SHP77 treated with DMSO at 0.1 percent for 48 hours (cell line): ENCODE data around the gene SYNE1.
"Not testable (repeated sequence)": the region's sequence is repeated elsewhere in the genome, so short reads cannot be mapped to it uniquely, and the experiment has no call there.

Experiments used
- DNase-seq: peaks from one replicate; lab custom pipeline; 2025; lab: John Stamatoyannopoulos, UW

The SYNE1 gene

DNA sequence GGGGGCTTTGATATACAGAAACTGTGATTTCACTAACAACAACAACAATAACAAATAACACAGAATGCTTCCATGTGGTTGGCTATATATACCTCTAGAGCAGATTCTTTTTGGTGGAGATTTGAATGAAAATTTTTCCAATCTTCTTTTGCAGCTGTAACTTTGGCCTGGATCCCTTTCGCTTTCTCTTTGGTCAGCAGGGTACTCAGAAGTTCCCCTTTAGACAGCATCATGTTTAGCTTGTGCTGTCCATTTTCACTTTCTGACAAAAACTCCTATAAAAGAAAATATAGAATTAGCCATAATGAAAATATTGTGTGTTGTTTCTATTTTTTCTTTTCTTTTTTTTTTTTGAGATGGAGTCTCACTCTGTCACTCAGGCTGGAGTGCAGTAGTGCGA is 264.2 kb downstream of the SYNE1 start:
- no peak for DNase-seq

DNA sequence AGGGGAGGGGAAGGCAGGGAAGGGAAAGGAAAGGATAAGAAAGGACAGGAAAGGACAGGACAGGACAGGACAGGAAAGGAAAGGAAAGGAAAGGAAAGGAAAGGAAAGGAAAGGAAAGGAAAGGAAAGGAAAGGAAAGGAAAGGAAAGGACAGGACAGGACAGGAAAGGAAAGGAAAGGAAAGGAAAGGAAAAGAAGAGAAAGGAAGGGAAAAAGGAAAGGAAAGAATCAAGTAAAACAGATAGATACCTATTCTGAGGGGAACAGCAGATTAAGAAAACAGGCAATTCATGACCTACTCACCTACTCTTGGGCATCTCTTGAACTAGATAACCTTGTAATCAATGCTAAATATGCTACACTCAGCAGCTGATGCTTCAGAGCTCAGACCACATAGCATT is 265.4 kb downstream of the SYNE1 start:
- no peak for DNase-seq

DNA sequence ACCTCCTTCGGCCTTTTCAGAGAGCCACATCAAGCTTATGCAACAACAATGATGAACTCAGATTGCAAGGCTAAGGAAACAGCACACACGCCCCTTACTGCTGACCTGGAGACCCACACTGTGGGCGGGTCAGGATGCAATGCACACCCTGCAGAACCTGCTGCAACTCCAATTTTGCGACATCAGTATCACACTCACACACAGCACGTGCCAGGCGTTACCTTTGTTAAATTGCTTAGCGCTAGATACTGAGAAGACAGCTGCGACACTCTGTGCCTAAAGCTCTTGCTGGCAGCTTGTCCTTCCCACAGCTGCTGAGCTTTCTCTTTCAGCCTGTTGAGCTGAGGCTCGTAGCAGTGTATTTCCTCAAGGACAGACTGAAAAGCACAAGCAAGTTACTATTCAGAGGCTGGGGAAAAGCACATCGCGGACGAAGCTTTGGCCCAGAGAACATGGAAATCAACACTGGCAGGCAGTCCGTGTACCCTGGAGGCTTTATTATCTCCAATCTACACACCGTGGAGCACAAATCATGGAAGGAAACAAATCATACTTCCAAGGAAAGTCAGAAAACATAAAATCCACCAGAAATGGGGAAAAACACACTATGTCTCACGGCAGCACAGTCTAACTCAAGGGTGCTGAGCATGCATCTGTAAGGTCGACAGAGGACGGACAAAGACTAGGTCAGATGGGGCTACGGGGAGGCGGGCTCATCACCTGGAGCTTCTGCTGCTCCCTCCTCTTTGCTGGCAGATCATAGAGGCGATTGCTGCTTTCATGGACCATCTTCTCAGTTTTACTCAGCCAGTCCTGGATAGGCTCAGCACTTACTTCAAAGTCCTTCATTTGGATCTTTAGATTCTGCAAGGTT is 268.2 kb downstream of the SYNE1 start:
- DNase-seq: no peak

DNA sequence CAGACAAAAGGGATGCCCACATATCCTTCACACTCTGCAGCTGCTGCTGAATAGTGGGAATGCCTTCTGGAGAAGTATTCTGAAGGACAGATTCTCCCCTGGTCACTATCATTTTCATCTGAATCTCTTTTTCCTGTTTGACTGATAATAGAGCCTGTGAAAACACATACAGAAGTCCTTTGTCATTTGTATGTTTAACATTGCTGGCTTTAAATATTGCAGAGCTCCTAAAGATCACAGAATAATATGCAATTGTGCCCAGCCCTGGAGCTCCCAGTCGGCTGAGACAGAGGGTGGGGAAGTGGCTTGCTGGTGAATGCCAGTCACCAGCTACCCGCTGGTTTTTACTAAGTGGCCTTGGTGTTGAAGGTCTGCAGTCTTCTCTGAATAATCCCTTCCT is 272.3 kb downstream of the SYNE1 start:
- DNase-seq: no peak

DNA sequence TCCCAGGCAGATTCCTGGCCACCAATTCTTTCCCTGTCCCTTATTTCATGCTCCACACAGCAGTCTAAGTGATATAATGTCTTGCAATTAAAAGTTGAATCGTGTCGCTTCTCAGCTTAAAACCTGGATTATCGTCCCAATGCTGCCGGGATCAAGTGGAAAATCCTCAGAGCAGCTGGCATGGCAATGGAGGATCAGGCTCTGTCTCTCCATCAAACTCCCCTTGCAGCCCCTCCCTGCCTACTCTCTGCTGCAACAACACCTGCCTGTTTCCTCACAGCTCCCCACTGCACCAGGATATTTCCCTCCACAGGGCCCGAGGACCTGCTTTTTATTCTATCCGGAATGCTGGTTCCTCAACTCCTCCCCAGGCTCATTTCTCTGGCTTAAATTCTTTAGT is 277.1 kb downstream of the SYNE1 start:
- no peak for DNase-seq

DNA sequence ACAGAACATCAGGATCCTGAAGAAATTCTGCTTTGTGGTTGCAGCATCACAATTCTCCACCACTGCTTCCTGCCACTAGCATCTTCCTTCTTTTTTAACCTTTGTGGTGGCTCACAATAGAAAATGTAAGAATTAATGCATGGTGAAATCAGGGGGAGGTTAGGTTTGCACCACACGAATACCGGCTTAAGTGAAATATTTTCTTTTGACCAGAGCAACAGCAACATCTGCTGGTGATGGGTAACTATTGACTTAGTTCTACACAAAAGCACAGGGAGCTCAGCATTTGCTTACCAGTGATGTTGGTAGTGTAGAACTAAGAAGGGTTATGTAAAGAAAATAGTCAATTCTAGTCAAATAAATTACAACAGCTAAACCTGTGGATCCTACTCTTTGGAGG is 280.5 kb downstream of the SYNE1 start:
- DNase-seq: peak; percentile 24

DNA sequence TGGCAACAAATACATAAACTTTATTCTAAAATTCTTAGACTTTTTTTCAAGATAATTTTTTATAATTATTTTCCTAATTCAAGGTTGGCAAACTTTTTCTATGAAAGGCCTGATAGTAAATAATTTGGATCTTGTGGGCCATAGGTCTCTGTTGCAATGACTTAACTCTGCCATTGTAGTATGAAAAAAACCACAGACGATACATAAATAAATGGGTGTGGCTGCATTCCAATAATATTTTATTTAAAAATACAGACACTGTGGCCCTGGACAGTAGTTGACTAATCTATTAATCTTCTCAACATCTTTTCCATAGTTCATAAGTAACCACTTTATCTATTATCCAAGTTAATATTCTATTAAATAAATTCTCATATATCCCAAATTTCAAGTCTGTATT is 281.1 kb downstream of the SYNE1 start:
- no peak for DNase-seq

DNA sequence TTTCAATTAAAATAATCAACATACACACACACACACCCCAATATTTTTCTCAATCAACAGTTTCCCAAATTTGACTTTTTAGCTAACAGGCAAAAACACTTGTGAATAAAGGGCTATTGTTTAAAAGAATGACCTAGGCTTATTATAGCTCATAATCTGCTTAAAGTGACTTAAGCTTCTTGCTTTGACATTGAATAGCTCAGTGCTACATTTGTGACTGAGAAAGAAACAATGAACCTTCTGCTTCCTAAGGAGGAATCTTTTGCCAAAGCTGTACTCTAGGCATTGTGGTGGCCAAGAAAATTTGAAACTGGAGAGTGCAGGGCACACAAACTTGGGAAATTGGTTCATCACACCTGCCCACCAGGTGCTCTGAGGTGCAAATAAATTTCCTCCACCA is 282.0 kb downstream of the SYNE1 start:
- no peak for DNase-seq

DNA sequence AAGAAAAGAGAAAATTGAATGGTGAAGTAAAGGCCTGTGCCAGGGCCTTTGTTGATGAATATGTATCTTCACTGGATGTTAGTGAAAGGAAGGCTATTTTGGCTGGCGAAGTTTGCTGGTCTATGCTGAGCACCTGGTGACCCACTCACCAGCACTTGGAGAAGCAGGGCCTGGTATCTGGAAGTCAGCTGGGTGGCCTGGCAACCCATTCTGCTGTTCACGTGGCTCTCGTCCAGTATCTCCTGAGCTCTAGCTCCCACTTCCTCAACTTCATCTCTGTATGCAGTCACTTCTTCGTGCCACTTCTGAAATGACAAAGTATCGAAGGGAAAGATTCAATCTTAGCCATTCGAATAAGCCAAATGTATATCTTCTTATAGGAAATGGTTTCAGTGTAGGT is 283.7 kb downstream of the SYNE1 start:
- no peak for DNase-seq

DNA sequence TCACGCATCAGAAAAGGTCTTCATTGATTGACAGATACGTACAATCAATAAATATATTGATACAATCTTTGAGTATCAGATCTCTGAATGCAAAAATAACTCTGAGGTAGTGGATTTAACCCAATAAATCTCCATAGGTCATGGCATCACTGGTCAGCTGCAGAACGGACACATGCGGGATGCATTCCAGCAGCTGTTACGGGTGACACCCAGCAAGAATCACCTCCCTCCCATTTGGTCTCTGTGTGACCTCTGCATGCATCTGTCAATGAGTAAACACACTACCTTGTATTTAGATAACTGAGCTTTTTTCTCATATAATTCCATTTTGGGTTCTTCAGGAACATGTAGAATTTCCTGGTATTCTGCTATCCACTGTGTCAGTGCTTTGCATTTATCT is 285.4 kb downstream of the SYNE1 start:
- no peak for DNase-seq

DNA sequence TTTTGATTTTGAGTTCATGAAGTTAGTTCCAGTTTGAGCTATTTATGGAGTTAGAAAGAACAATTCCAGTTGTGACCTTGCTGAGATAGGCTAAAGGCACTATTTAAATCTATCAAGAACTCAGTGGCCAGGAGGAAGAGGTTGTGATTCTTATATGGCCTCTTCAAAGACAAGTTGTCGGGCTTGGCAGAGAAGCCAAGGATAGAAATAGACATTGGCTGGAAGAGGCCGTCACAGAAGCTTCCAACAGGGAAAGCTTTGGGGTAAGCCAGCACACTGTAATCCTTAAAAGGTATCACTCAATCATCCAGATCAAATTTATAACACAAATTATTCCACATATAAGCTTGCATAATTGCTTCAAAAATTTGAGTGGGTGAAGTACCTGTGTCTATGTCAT is 286.1 kb downstream of the SYNE1 start:
- DNase-seq: no peak

DNA sequence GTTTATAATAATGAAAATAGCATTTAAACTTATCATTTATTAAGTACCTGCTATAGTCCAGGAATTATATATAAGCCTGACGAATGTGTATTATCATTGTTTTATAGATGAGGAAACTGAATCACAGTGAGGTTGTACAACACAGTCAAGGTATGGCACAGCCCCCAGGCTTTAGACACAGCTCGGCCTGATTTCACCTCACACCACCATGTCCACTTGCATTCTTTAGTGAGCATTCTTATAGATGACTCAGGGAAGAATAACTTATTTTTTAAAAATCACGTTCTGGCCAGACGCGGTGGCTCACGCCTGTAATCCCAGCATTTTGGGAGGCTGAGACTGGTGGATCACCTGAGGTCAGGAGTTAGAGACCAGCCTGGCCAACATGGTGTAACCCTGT is 289.0 kb downstream of the SYNE1 start:
- no peak for DNase-seq

DNA sequence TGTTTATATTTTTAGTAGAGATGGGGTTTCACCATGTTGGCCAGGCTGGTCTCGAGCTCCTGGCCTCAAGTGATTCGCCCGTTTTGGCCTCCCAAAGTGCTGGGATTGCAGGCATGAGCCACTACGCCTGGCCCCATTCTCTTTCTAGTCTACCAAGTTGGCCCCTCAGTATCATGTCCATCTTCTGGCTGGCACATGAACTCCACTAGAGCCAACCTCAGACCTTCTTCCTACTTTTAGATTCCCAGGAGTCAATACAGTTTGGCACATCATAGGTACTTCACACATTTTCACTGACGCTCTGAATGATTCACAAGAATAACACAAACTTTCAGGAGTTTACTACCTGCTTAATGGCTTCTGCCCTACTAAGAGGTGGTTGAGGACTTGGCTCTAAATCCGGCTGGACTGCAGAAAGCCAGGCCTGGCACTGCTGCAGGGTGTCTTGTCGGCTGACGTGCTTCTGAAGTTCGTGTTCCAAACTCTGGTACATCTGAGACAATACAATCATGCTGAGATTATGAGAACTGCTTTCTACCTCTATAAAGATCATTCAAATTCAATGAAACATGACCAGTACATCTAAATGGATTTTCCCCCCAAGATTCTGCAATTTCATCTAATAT is 293.3 kb downstream of the SYNE1 start:
- DNase-seq: no peak

DNA sequence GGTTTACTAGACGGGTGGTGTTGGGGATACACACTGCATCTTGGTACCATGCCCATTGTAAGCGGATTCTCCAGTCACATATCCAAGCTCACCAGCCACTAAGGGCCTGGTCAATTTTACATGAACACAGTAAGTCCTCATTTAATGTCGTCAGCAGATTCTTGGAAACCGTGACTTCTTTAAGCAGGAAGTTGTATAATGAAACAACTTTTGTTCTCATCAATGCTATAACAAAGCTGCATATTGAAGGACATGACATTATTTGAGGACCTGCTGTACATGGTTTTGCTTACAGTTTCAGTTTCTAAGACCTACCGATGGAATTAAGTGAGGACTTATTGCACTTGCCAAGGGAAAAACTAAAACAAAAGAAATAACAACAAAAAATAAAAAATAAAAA is 295.6 kb downstream of the SYNE1 start:
- DNase-seq: no peak

DNA sequence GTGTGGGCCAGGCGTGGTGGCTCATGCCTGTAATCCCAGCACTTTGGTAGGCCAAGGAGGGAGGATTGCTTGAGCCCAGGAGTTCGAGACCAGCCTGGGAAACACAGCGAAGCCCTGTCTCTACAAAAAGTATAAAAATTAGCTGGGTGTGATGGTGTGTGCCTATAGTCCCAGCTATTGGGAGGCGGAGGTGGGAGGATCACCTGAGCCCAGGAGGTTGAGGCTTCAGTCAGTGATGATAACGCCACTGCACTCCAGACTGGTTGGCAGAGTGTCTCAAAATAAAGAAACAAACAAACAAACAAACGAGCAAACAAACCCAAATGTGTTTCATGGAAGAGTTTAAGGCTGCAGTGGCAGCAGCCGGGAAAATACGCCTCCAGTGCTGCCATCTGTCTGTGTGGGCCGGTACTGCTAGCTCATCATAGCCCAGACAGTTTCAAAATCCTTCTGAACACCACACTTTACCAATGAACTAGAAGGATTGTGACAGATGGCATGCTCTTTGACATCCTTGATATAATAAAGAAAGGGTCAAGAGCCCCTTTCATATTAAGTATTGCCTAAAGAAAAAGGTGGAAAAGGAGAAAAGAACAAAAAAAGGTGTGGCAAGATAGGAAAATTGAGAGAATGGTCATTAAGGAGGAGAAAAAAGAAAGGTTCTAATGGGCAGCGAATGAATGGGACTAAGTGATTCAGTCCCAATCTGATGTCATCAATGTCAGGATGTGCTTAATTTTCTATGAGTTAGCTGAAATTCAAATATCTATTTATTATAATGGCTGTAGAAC is 298.6 kb downstream of the SYNE1 start:
- DNase-seq: no peak

DNA sequence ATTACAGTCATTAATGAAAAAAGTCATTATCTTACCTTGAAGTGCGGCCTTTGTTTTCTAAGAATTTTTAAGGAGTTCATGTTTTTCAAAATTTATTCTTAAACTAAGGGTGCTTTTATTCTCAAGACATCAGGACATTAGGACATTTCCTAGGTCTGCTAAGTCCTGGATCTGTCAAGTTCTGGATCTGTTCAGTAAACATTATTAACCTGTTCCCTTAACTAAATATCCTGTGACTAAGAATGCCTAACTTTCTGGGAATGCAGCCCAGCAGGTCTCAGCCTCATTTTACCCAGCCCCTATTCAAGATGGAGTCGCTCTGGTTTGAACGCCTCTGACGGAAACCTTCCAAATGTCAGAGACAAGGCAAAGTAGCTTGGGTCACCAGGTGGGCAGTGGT is 302.6 kb downstream of the SYNE1 start:
- DNase-seq: no peak

DNA sequence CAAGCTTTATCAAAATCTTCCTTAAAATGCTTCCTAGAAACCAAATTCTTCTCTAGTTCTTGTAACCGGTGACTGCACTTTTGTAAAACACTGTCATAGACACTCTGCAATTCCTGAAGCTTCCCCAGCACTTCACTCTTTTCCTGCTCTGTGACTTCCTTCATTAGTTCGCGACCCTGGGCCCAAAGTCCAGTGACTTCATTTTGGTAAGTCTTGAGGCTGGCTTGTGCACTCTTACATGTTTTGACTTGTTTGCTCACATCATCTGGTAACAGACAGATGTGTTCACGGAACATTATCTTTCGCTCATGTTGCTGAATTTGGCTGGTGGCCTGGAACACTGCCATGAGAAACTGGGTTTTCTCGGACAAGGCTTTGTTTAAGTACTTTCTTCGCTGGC is 306.2 kb downstream of the SYNE1 start:
- no peak for DNase-seq

DNA sequence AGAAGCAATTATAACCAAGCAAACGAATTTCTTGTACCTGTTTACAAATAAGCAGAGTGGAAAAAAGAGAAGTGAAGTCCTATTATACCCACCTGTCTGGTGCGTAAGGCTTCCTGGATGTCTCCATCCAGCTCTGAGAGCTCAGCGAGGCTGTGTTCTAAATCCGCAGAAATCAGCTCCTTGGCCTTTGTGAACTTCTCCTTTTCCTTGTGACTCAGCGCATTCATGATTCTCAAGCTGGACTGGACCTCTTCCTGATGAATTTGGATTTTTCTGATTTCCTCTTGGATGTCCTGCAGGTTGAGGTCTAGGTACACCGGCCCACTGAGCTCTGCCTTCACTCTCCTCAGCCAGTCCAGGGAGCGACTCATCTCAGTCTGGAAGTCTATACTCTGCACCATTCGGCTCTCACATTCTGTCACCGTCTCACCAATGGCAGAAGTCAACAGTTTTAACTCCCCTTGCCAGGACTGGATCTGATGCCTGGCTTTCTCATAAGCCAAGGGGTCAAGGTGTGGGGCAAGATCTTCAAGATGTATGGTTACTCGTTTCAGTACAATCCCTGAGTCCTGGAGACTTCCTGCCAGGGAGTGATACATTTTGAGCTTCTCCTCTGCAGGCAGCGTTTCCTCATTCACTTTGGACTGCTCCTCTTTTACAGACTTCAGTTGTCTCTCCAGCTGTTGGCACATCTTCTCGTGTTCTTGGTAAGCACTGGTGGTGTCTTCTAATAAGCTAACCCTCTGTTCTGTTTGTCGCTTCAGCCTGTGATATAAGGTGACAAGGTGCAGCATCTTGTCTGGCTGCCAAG is 307.3 kb downstream of the SYNE1 start:
- DNase-seq: no peak

DNA sequence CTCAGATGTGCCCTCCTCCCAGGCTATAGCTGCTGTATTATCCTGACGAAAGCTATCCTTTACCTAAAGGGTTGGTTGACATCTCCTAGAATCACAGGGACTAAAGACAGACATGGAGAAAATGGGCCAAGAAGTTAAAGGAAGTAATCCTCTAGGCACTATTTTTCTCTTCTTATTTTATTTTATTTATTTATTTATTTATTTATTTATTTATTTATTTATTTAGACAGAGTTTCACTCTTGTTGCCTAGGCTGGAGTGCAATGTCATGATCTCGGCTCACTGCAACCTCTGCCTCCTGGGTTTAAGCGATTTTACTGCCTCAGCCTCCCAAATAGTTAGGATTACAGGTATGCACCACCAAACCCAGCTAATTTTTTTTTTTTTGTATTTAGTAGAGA is 309.0 kb downstream of the SYNE1 start:
- not testable (repeated sequence) for DNase-seq

DNA sequence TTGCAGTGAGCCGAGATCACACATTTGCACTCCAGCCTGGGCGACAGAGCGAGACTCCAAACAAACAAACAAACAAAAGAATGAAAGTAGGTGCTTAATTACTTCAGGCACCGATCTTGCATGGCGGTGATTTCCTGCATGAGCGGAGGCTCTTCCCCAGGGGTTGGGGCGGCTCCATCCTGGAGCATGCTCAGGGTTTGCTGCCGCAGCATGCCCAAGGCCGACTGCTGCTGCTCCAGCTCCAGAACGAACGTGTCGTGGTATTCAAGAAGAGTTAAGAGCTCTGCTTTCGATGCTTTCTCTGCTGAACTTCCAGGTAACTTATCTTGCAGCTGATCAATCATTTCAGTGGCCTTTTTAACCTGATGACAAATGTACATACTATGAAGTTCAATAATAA is 313.8 kb downstream of the SYNE1 start:
- DNase-seq: no peak

DNA sequence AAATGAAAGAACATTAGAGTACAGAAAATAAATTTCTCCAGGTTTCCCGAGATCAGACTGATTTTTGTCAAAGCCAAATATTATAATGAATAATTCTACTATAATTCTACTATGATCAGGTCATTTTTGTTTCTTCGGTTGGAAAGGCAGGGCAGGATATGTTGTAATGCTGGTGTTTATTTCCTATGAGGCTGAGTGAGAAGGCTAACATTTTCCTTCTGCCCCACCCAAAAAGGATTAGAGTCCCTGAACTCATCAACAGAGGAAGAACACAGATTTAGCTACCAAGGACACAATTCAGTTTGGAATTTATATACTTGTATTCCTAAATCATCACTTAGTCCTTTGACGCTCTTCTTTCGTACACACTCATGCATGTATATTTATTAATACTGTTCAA is 318.9 kb downstream of the SYNE1 start:
- DNase-seq: no peak

DNA sequence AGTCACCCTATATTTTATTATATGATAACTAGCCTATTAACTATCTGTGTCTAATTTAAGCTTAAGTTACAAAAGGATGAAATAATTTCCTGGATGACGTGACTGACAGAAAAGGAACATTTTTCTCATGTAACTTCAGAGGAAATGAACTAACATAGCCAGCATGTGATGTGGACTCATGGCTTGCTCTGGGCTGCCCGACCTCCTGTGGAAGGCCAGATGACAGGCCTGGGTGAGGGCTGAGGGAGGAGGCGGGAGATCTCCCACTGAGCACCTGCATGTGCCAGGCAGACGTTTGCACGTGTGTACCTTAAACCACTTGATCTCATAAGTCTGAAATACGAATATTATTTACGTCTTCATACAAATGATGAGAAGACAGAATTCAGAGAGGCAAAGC is 321.1 kb downstream of the SYNE1 start:
- no peak for DNase-seq
